ENCODE measurements around the gene CNTN4.
A peak's percentile ranks its signal among the peaks of the same experiment; 100 is the strongest.

The CNTN4 gene

DNA sequence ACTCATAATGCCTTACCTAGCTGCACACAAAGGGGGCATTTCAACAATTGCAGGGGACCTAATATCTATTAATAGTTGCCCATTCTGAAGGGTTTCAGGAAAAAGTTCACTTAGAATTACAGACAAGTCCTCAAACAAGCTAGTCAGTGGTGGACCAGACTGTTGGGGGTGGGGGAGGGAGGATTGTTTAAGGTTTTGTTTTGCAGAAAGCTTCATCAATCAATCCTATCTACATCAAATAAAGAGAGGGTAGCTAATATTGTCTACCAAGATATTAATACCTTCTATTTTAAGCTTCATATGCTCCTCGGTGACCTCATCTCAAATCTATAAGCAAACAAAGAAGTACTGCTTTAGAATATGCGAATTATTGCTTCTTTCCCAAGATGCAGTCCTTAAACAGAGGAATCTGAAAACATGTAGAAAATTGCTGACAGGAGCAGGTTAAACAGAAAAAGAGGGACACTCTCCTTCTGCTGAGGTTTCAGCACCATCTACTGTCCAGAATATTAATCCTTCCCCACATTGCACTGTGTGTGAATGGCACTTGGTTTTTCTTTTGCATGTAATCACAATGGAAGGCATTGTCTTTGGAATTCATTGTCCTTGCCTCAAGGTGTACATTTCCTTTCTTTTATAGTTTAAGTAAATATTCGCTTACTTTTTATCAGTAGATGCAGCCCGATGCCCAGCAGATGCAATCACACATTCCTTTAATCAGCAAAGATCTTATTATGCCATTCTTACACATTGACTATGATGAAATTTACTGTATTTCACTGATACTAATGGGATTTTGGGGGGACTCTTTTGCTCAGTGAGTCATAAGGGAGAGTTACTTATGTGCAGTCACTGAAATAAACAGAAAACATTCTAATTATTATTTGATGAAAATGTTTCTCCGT, 916.8 kb downstream of the CNTN4 start:
- peak; percentile 40 for DNase-seq (ENCODE audit: low spot score)

DNA sequence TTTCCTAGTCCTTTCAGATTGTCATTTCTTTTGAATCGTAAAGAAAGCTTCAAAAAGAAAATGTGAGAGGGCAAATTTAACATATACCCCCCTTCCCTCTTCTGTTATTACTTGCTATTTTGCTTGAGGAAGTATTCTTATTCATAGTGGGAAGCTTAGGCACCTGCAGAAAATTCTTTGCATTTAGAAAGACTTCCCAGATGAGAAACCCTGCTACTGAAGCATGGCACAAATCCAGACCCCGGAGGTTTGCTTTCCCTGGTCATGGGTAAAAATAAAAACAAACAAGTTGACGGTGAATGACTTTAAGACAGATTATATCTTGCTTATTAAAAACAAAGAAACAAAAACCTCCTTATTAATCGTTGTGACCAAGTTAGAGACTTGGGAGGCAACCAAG, 917.6 kb downstream of the CNTN4 start:
- Histone ChIP-seq H4K91ac (ENCODE audit: low read depth, low read length, poor library complexity) (no peak overlapping the region), H4K8ac (ENCODE audit: low read depth, low read length) (no peak overlapping the region), H3K4me2 (ENCODE audit: insufficient read depth, low read length, poor library complexity, severe bottlenecking) (no peak overlapping the region), H2BK5ac (ENCODE audit: low read length) (no peak overlapping the region), H2BK15ac (ENCODE audit: low read length) (no peak overlapping the region), H2BK120ac (ENCODE audit: low read depth, low read length) (no peak overlapping the region), H3K14ac (ENCODE audit: low read length) (no peak overlapping the region), H3K18ac (ENCODE audit: low read length) (no peak overlapping the region), H3K4ac (ENCODE audit: low read length) (no peak overlapping the region), H3K79me1 (ENCODE audit: low read depth, low read length) (no peaks in the 10 kb centered on the region), H2AFZ (ENCODE audit: low read length) (no peak overlapping the region), H2BK12ac (ENCODE audit: low read length) (no peak overlapping the region), H3K9me3 (replicated peaks in 1 of 2; ENCODE audit: control insufficient read depth in 2 of 2, insufficient read depth in 1 of 2, low read depth in 1 of 2, low read length in 2 of 2) (no peaks in the 10 kb centered on the region), H3K27ac (replicated peaks; ENCODE audit: low read length) (no peak overlapping the region), H3K36me3 (replicated peaks in 1 of 2; ENCODE audit: control insufficient read depth in 2 of 2, insufficient read depth in 2 of 2, low read length in 2 of 2) (no peaks in the 10 kb centered on the region), H3K23ac (ENCODE audit: low read depth, low read length, poor library complexity) (no peak overlapping the region), H2AK5ac (ENCODE audit: low read depth, low read length) (no peak overlapping the region), H3K27me3 (ENCODE audit: control insufficient read depth in 3 of 3, insufficient read depth in 3 of 3, low read depth in 1 of 3, low read length in 3 of 3) (peaks cover 0 to 5% (median 0%) of the 10 kb centered on the region in 3 experiments), H3K4me3 (ENCODE audit: low read length in 2 of 2) (no peak overlapping the region), H3K9ac (ENCODE audit: low read depth, low read length, poor library complexity) (no peak overlapping the region), H3K4me1 (ENCODE audit: control insufficient read depth in 2 of 2, insufficient read depth in 1 of 2, low read depth in 1 of 2, low read length in 2 of 2) (peaks cover 0 to 3% of the 10 kb centered on the region in 2 donors)
- WGBS, 2 donors (ENCODE audit: extremely low coverage in 2 of 2, insufficient read length in 2 of 2, insufficient replicate concordance in 1 of 2): no CpG with 5 or more reads among the region's 4 CpGs
- no peak for DNase-seq (ENCODE audit: low spot score)

More for the DNA sequence above, 916.8 kb downstream of the CNTN4 start:
- Histone ChIP-seq H3K18ac (ENCODE audit: low read length) (no peak overlapping the region), H3K4ac (ENCODE audit: low read length) (no peak overlapping the region), H2BK5ac (ENCODE audit: low read length) (no peak overlapping the region), H3K36me3 (replicated peaks in 1 of 2; ENCODE audit: control insufficient read depth in 2 of 2, insufficient read depth in 2 of 2, low read length in 2 of 2) (no peaks in the 10 kb centered on the region), H2AK5ac (ENCODE audit: low read depth, low read length) (no peak overlapping the region), H4K8ac (ENCODE audit: low read depth, low read length) (no peak overlapping the region), H2AFZ (ENCODE audit: low read length) (no peak overlapping the region), H3K14ac (ENCODE audit: low read length) (no peak overlapping the region), H3K4me1 (ENCODE audit: control insufficient read depth in 2 of 2, insufficient read depth in 1 of 2, low read depth in 1 of 2, low read length in 2 of 2) (peaks cover 0 to 3% of the 10 kb centered on the region in 2 donors), H3K27ac (replicated peaks; ENCODE audit: low read length) (no peak overlapping the region), H4K91ac (ENCODE audit: low read depth, low read length, poor library complexity) (no peak overlapping the region), H3K4me2 (ENCODE audit: insufficient read depth, low read length, poor library complexity, severe bottlenecking) (no peak overlapping the region), H3K79me1 (ENCODE audit: low read depth, low read length) (no peaks in the 10 kb centered on the region), H2BK15ac (ENCODE audit: low read length) (no peak overlapping the region), H3K27me3 (ENCODE audit: control insufficient read depth in 3 of 3, insufficient read depth in 3 of 3, low read depth in 1 of 3, low read length in 3 of 3) (peaks cover 0 to 5% (median 0%) of the 10 kb centered on the region in 3 experiments), H2BK120ac (ENCODE audit: low read depth, low read length) (no peak overlapping the region), H3K9ac (ENCODE audit: low read depth, low read length, poor library complexity) (no peak overlapping the region), H3K9me3 (replicated peaks in 1 of 2; ENCODE audit: control insufficient read depth in 2 of 2, insufficient read depth in 1 of 2, low read depth in 1 of 2, low read length in 2 of 2) (no peaks in the 10 kb centered on the region), H3K4me3 (ENCODE audit: low read length in 2 of 2) (no peak overlapping the region), H2BK12ac (ENCODE audit: low read length) (no peak overlapping the region), H3K23ac (ENCODE audit: low read depth, low read length, poor library complexity) (no peak overlapping the region)
- WGBS, 2 donors (ENCODE audit: extremely low coverage in 2 of 2, insufficient read length in 2 of 2, insufficient replicate concordance in 1 of 2): no CpG with 5 or more reads among the region's 5 CpGs

DNA sequence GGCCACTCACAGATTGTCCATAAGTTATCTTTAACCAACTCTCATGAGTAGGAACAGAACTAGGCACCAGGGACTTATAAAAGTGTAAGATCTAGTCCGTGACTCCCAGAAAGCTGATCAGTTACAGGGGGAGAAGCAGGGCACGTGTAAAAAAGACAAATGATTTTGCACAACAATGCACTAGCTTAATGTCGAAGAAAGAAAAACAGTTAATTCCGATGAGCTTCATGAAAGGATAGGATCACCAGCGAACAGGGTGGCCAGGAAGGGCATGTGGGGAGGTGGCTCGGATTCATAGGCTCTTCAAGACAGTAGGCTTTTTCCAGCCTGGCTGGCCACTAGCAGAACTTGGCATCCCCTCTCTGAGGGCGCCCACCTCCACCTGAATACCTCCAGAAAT, 921.5 kb downstream of the CNTN4 start:
- Histone ChIP-seq H3K27me3 (ENCODE audit: control insufficient read depth in 3 of 3, insufficient read depth in 3 of 3, low read depth in 1 of 3, low read length in 3 of 3) (peaks cover 0 to 5% (median 0%) of the 10 kb centered on the region in 3 experiments), H2BK15ac (ENCODE audit: low read length) (no peak overlapping the region), H3K23ac (ENCODE audit: low read depth, low read length, poor library complexity) (no peak overlapping the region), H3K9ac (ENCODE audit: low read depth, low read length, poor library complexity) (no peak overlapping the region), H4K8ac (ENCODE audit: low read depth, low read length) (no peak overlapping the region), H3K18ac (ENCODE audit: low read length) (no peak overlapping the region), H2BK120ac (ENCODE audit: low read depth, low read length) (no peak overlapping the region), H3K4ac (ENCODE audit: low read length) (no peak overlapping the region), H3K36me3 (replicated peaks in 1 of 2; ENCODE audit: control insufficient read depth in 2 of 2, insufficient read depth in 2 of 2, low read length in 2 of 2) (no peaks in the 10 kb centered on the region), H3K14ac (ENCODE audit: low read length) (no peak overlapping the region), H3K79me1 (ENCODE audit: low read depth, low read length) (no peaks in the 10 kb centered on the region), H2AFZ (ENCODE audit: low read length) (no peak overlapping the region), H3K4me2 (ENCODE audit: insufficient read depth, low read length, poor library complexity, severe bottlenecking) (no peak overlapping the region), H2AK5ac (ENCODE audit: low read depth, low read length) (no peak overlapping the region), H3K4me3 (ENCODE audit: low read length in 2 of 2) (no peak overlapping the region), H4K91ac (ENCODE audit: low read depth, low read length, poor library complexity) (no peak overlapping the region), H3K4me1 (ENCODE audit: control insufficient read depth in 2 of 2, insufficient read depth in 1 of 2, low read depth in 1 of 2, low read length in 2 of 2) (peaks cover 1 to 2% of the 10 kb centered on the region in 2 donors), H3K9me3 (replicated peaks in 1 of 2; ENCODE audit: control insufficient read depth in 2 of 2, insufficient read depth in 1 of 2, low read depth in 1 of 2, low read length in 2 of 2) (no peaks in the 10 kb centered on the region), H2BK5ac (ENCODE audit: low read length) (no peak overlapping the region), H3K27ac (replicated peaks; ENCODE audit: low read length) (no peak overlapping the region), H2BK12ac (ENCODE audit: low read length) (no peak overlapping the region)
- no CpG with 5 or more reads among the region's 7 CpGs for WGBS, 2 donors (ENCODE audit: extremely low coverage in 2 of 2, insufficient read length in 2 of 2, insufficient replicate concordance in 1 of 2)
- DNase-seq (ENCODE audit: low spot score): no peak

DNA sequence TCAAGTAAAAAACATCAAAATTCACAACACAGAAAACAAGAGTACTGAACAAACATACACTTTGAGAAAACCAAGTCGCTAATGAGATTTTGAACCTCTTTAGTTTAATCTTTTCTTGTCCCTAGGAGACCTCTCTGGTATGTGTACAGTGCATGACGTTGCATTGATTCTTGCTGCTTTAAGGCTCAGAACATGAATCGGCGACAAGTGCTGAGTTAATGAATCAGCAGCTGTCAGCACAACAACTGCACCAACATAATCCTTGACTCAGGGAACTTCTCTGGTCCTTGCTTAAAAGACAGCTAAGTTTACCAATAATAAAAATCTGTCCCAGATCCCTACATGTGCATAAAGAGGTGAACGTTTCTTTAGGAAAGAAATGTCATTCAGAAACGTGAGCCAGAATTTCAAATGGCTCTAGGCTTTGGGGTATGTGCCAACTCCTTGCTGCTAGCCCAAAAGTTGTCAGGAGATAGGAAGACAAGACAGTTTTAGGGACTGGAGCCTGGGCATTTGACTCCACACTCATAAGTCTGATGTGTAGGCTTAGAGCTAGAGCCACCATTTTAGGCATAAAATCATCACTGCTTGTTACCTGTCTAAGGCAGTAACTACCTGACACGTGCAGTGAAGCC, 924.6 kb downstream of the CNTN4 start:
- no peak overlapping the region for H4K91ac ChIP-seq (ENCODE audit: low read depth, low read length, poor library complexity)

More for the DNA sequence above, 924.6 kb downstream of the CNTN4 start:
- no peak for DNase-seq (ENCODE audit: low spot score)
- H2AK5ac ChIP-seq (ENCODE audit: low read depth, low read length): no peak overlapping the region
- H3K9ac ChIP-seq (ENCODE audit: low read depth, low read length, poor library complexity): no peak overlapping the region
- H3K36me3 ChIP-seq (replicated peaks in 1 of 2; ENCODE audit: control insufficient read depth in 2 of 2, insufficient read depth in 2 of 2, low read length in 2 of 2): no peaks in the 10 kb centered on the region
- no peak overlapping the region for H2BK12ac ChIP-seq (ENCODE audit: low read length)
- no peak overlapping the region for H2AFZ ChIP-seq (ENCODE audit: low read length)
- no CpG with 5 or more reads among the region's 7 CpGs for WGBS, 2 donors (ENCODE audit: extremely low coverage in 2 of 2, insufficient read length in 2 of 2, insufficient replicate concordance in 1 of 2)
- no peak overlapping the region for H3K27ac ChIP-seq (replicated peaks; ENCODE audit: low read length)
- no peak overlapping the region for H3K18ac ChIP-seq (ENCODE audit: low read length)
- H2BK120ac ChIP-seq (ENCODE audit: low read depth, low read length): no peak overlapping the region
- no peaks in the 10 kb centered on the region for H3K27me3 ChIP-seq (ENCODE audit: control insufficient read depth in 3 of 3, insufficient read depth in 3 of 3, low read depth in 1 of 3, low read length in 3 of 3)
- H2BK15ac ChIP-seq (ENCODE audit: low read length): no peak overlapping the region
- no peaks in the 10 kb centered on the region for H3K9me3 ChIP-seq (replicated peaks in 1 of 2; ENCODE audit: control insufficient read depth in 2 of 2, insufficient read depth in 1 of 2, low read depth in 1 of 2, low read length in 2 of 2)
- no peak overlapping the region for H2BK5ac ChIP-seq (ENCODE audit: low read length)
- no peak overlapping the region for H3K23ac ChIP-seq (ENCODE audit: low read depth, low read length, poor library complexity)
- H4K8ac ChIP-seq (ENCODE audit: low read depth, low read length): no peak overlapping the region
- no peak overlapping the region for H3K14ac ChIP-seq (ENCODE audit: low read length)
- no peak overlapping the region for H3K4ac ChIP-seq (ENCODE audit: low read length)
- H3K4me1 ChIP-seq (ENCODE audit: control insufficient read depth in 2 of 2, insufficient read depth in 1 of 2, low read depth in 1 of 2, low read length in 2 of 2): peaks cover 0 to 2% of the 10 kb centered on the region in 2 donors
- H3K4me3 ChIP-seq (ENCODE audit: low read length in 2 of 2): no peak overlapping the region
- no peak overlapping the region for H3K4me2 ChIP-seq (ENCODE audit: insufficient read depth, low read length, poor library complexity, severe bottlenecking)
- no peaks in the 10 kb centered on the region for H3K79me1 ChIP-seq (ENCODE audit: low read depth, low read length)

Measured in neuronal stem cell (in vitro differentiated cells).